ENCODE data around the gene APOB.

DNA sequence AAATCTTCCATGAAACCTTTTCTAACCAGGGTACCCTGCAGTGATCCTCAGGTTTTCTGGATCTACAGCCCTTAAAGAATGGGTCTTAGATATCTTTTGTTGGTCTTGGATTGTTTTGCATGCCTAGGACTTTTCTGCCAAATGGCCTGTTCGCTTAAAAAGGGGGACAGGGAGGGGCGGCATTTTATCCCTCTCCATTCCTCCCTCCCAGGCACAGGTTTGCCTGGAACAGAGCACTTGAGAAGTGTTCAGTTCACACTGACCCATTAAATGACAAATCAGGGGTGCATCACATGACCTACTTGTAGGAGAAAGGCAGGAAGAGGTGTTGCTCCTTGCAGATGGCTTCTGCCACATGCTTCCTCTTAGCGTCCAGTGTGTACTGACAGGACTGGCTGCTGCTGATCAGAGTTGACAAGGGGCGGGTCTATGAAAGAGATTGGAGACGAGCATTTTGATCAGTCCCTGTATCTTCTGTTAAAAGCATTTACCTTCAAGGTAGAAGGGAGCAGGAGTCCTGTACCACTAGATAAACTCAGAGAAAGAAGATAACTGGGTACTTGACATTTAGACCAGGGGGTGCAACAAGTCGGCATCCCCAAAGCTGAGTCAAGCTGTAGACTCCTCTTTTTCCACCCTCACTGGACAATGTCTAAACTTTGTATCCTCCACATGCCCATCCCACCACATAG is 8.4 kb downstream of the APOB start:
- TF ChIP-seq EZH2 (IDR thresholded peaks at IDR 0.05; ENCODE audit: low read length, unreplicated experiment) (no peak), EZH2phosphoT487 (IDR thresholded peaks at IDR 0.05; ENCODE audit: borderline replicate concordance, low read length) (no peak)
- TF ChIP-seq, protein P1, sequence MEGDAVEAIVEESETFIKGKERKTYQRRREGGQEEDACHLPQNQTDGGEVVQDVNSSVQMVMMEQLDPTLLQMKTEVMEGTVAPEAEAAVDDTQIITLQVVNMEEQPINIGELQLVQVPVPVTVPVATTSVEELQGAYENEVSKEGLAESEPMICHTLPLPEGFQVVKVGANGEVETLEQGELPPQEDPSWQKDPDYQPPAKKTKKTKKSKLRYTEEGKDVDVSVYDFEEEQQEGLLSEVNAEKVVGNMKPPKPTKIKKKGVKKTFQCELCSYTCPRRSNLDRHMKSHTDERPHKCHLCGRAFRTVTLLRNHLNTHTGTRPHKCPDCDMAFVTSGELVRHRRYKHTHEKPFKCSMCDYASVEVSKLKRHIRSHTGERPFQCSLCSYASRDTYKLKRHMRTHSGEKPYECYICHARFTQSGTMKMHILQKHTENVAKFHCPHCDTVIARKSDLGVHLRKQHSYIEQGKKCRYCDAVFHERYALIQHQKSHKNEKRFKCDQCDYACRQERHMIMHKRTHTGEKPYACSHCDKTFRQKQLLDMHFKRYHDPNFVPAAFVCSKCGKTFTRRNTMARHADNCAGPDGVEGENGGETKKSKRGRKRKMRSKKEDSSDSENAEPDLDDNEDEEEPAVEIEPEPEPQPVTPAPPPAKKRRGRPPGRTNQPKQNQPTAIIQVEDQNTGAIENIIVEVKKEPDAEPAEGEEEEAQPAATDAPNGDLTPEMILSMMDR (conservative IDR thresholded peaks at IDR 0.05; ENCODE audit: low read depth, low read length), result no peak

Data from PC-3 (cell line).